PC-3 (cell line): ENCODE data around the gene SCRG1. TPM values are rescaled to one million over a fixed set of nuclear protein-coding genes. Genes with fewer than 3 reads are reported as not detected.

ENCODE experiments used
- ATAC-seq: fragments of 200-7000 bp; cut with Tn5 transposase; 2 replicates; pipeline ENCODE4 v1.9.1; 2020; ENCODE audit warnings: mild to moderate bottlenecking, moderate library complexity
- BruUV-seq: library from RNA; stranded (reverse); fragments of 400-500 nt; replicated peaks from 2 replicates; lab custom pipeline; 2021; lab: Mats Ljungman, UMichigan
- CTCF ChIA-PET: fragments of 300-600 bp; sonication (Branson Sonifier 250); formaldehyde crosslinking; loops from one replicate; lab custom pipeline; 2022; ENCODE audit warnings: antibody characterized with exemption; lab: Charles Lee
- POLR2A ChIA-PET: fragments of 300-600 bp; sonication (Branson Sonifier 250); formaldehyde crosslinking; loops from one replicate; lab custom pipeline; 2022; ENCODE audit warnings: antibody characterized with exemption; ENCODE audit not compliant: unreplicated experiment; lab: Charles Lee
- DNase-seq: peaks from one replicate; pipeline ENCODE4 v3.0.0-alpha.2; 2015
- H2AFZ ChIP-seq: fragments of 300-600 bp; sonication (generic); 2 replicates; pipeline ENCODE4 v1.6.0; 2016; ENCODE audit warnings: antibody characterized with exemption, low read length
- H3F3A ChIP-seq: fragments of 300-600 bp; sonication (generic); one replicate; pipeline ENCODE4 v1.6.0; 2017; ENCODE audit warnings: antibody characterized with exemption, low read length, control low read depth, mild to moderate bottlenecking; ENCODE audit not compliant: unreplicated experiment
- H3K27ac ChIP-seq: fragments of 300-600 bp; sonication (generic); 2 replicates; pipeline ENCODE4 v1.5.1; 2016; ENCODE audit warnings: mild to moderate bottlenecking, low read length
- H3K27me3 ChIP-seq: fragments of 300-600 bp; sonication (generic); 2 replicates; pipeline ENCODE4 v1.6.1; 2016; ENCODE audit warnings: low read length, mixed read lengths
- H3K36me3 ChIP-seq: fragments of 300-600 bp; sonication (generic); 2 replicates; pipeline ENCODE4 v1.6.1; 2016; ENCODE audit warnings: low read depth, mixed run types, low read length, mixed read lengths
- H3K4me1 ChIP-seq: fragments of 300-600 bp; sonication (generic); 2 replicates; pipeline ENCODE4 v1.5.1; 2016; ENCODE audit warnings: low read length; ENCODE audit not compliant: insufficient read depth
- H3K4me2 ChIP-seq: fragments of 300-600 bp; sonication (generic); 2 replicates; pipeline ENCODE4 v1.6.0; 2016; ENCODE audit warnings: low read length
- H3K4me3 ChIP-seq: fragments of 300-600 bp; sonication (generic); 2 replicates; pipeline ENCODE4 v1.5.1; 2016; ENCODE audit warnings: mild to moderate bottlenecking, low read length, mixed read lengths
- H3K79me2 ChIP-seq: fragments of 300-600 bp; sonication (generic); 2 replicates; pipeline ENCODE4 v1.6.1; 2017; ENCODE audit warnings: low read length, mixed read lengths
- H3K9ac ChIP-seq: fragments of 300-600 bp; sonication (generic); 2 replicates; pipeline ENCODE4 v1.6.0; 2016; ENCODE audit warnings: mild to moderate bottlenecking, low read length
- H3K9me2 ChIP-seq: fragments of 300-600 bp; sonication (generic); replicated peaks from 2 replicates; pipeline ENCODE4 v1.6.1; 2016; ENCODE audit warnings: mixed run types, low read length, mixed read lengths
- H3K9me3 ChIP-seq: fragments of 300-600 bp; sonication (generic); 2 replicates; pipeline ENCODE4 v1.6.1; 2016; ENCODE audit warnings: low read length, mixed read lengths
- H4K20me1 ChIP-seq: fragments of 300-600 bp; sonication (generic); 2 replicates; pipeline ENCODE4 v1.6.1; 2016; ENCODE audit warnings: low read length, mixed read lengths
- CTCF ChIP-seq: fragments of 300-600 bp; sonication (generic); conservative IDR thresholded peaks from 2 replicates; pipeline ENCODE4 v1.5.1; 2017; ENCODE audit warnings: antibody characterized with exemption, low read depth, mild to moderate bottlenecking, low read length
- EZH2 ChIP-seq: fragments of 300-600 bp; sonication (generic); IDR thresholded peaks from one replicate; pipeline ENCODE4 v1.6.1; 2017; ENCODE audit warnings: antibody characterized with exemption, mild to moderate bottlenecking, low read length; ENCODE audit not compliant: unreplicated experiment
- EZH2phosphoT487 ChIP-seq: fragments of 300-600 bp; sonication (generic); IDR thresholded peaks from 2 replicates; pipeline ENCODE4 v1.6.1; 2018; ENCODE audit warnings: mild to moderate bottlenecking, antibody characterized with exemption, low read length, borderline replicate concordance
- intact Hi-C: fragments of 100-400 bp; cut with micrococcal nuclease; formaldehyde crosslinking; loops from 2 replicates; pipeline ENCODE4 v1.9.0; 2023
- total RNA-seq: library from RNA; depleted of rRNA; stranded (reverse); fragments of >200 nt; gene quantifications from 2 replicates; pipeline ENCODE4 v1.2.3, GENCODE V29; 2014

SCRG1 gene
- total RNA-seq, 1 experiment from 2014 or later, result not detected

- POLR2A ChIA-PET, result no interaction called here
- Histone ChIP-seq H3K4me3 (no peak overlapping the region), H3K4me2 (no peak overlapping the region), H3K79me2 (no peaks in the 10 kb centered on the region), H3K4me1 (peaks cover 30% of the 10 kb centered on the region), H2AFZ (no peak overlapping the region), H3K36me3 (no peaks in the 10 kb centered on the region), H4K20me1 (no peaks in the 10 kb centered on the region), H3K27ac (no peak overlapping the region), H3K9ac (no peak overlapping the region), H3K27me3 (no peaks in the 10 kb centered on the region), H3K9me2 (no peaks in the 10 kb centered on the region), H3K9me3 (no peaks in the 10 kb centered on the region), H3F3A (no peaks in the 10 kb centered on the region)
- intact Hi-C loops, result no loop called here
- BruUV-seq, result no TSS peak
- TF ChIP-seq CTCF, result no peak
- TF ChIP-seq EZH2phosphoT487, result no peak
- TF ChIP-seq EZH2, result no peak
- CTCF ChIA-PET, result no interaction called here
- no peak for ATAC-seq
- DNase-seq, result no peak
These were observed 14.1 kb upstream of the SCRG1 start for GRCh38 chr4:173413036-173413435.

GRCh38 chr4:173411106-173411693 is 12.3 kb upstream of the SCRG1 start:
- H3K4me1 ChIP-seq, result peaks cover 19% of the 10 kb centered on the region
- no peaks in the 10 kb centered on the region for H3K9me2 ChIP-seq
- CTCF ChIA-PET, result no interaction called here
- BruUV-seq, result no TSS peak
- peak; percentile 28 for DNase-seq
- TF ChIP-seq EZH2 (no peak), EZH2phosphoT487 (no peak), CTCF (no peak)
- H3K27me3 ChIP-seq, result no peaks in the 10 kb centered on the region
- no peak overlapping the region for H3K4me2 ChIP-seq
- no peak overlapping the region for H2AFZ ChIP-seq
- no peaks in the 10 kb centered on the region for H3K9me3 ChIP-seq
- H3K9ac ChIP-seq, result no peak overlapping the region
- ATAC-seq, result no peak
- no peaks in the 10 kb centered on the region for H4K20me1 ChIP-seq
- H3K36me3 ChIP-seq, result no peaks in the 10 kb centered on the region
- no peaks in the 10 kb centered on the region for H3K79me2 ChIP-seq
- H3K4me3 ChIP-seq, result no peak overlapping the region
- POLR2A ChIA-PET, result no interaction called here
- no peak overlapping the region for H3K27ac ChIP-seq
- no peaks in the 10 kb centered on the region for H3F3A ChIP-seq
- intact Hi-C loops, result no loop called here

- no TSS peak for BruUV-seq
- intact Hi-C loops, result no loop called here
- no peaks in the 10 kb centered on the region for H3K36me3 ChIP-seq
- no peak overlapping the region for H3K4me2 ChIP-seq
- TF ChIP-seq CTCF, result no peak
- TF ChIP-seq EZH2phosphoT487, result no peak
- no peak for TF ChIP-seq EZH2
- no peaks in the 10 kb centered on the region for H3F3A ChIP-seq
- H3K4me3 ChIP-seq, result no peak overlapping the region
- H3K79me2 ChIP-seq, result no peaks in the 10 kb centered on the region
- H3K9me3 ChIP-seq, result no peaks in the 10 kb centered on the region
- no peak overlapping the region for H3K9ac ChIP-seq
- H3K9me2 ChIP-seq, result no peaks in the 10 kb centered on the region
- H2AFZ ChIP-seq, result no peak overlapping the region
- ATAC-seq (no peak), DNase-seq (no peak)
- H3K27me3 ChIP-seq, result no peaks in the 10 kb centered on the region
- H4K20me1 ChIP-seq, result no peaks in the 10 kb centered on the region
- ChIA-PET POLR2A (interaction anchor here (0.6 kb wide), 1 partner anchor 97 kb away, joined by 5 read pairs; no protein-coding TSS in a partner anchor), CTCF (no interaction called here)
- H3K4me1 ChIP-seq, result peaks cover 8% of the 10 kb centered on the region
- no peak overlapping the region for H3K27ac ChIP-seq
These were observed 11.2 kb upstream of the SCRG1 start for GRCh38 chr4:173410079-173410478.
